AG10803 (cell line): ENCODE data around the gene EGFR.

Source experiments
- DNase-seq: peaks from one replicate; pipeline ENCODE4 v3.0.0; 2010; ENCODE audit warnings: low read depth
- H3K4me3 ChIP-seq: 2 replicates; pipeline ENCODE4 v1.5.1; 2011; ENCODE audit warnings: mild to moderate bottlenecking, low read length, control low read depth
- TF ChIP-seq, protein P1 (sequence below): conservative IDR thresholded peaks from 2 replicates; pipeline ENCODE4 v1.5.1; 2011; ENCODE audit warnings: mild to moderate bottlenecking, low read length, control low read depth, inconsistent platforms

EGFR gene

DNA sequence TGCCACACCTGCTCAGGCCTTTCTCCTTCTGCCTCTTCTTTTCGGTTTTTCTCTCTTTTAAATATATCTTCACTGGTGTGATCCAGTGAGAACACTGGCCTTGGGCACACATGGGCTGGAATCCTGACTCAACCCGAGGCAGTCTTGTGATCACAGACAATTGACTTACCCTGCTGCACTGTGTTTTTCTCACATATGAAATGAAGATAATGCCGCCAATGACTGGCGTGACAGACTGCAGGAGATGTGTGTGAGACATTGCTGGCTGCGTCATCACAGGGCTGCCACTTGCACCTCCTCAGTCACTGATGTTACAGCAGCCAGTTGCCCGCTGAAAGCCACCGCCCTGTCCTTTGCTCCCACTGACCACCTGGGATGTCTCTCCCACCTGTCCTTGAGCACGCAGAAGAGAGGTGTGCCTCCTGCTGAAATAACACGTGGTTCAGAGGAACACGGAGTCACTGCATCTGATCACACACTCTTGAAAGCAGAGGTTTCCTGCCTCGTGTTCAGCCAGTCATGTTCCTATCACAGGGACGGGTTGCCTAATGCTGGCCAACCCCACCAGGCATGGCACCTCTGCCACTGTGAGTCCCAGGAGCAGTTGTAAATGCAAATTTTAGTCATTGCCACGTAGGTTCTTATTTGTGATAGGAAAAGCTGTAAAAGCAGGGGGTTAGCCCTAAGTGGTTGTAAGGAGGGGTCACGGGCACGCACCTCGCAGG is 221.8 kb downstream of the EGFR start:
- TF ChIP-seq, protein P1, sequence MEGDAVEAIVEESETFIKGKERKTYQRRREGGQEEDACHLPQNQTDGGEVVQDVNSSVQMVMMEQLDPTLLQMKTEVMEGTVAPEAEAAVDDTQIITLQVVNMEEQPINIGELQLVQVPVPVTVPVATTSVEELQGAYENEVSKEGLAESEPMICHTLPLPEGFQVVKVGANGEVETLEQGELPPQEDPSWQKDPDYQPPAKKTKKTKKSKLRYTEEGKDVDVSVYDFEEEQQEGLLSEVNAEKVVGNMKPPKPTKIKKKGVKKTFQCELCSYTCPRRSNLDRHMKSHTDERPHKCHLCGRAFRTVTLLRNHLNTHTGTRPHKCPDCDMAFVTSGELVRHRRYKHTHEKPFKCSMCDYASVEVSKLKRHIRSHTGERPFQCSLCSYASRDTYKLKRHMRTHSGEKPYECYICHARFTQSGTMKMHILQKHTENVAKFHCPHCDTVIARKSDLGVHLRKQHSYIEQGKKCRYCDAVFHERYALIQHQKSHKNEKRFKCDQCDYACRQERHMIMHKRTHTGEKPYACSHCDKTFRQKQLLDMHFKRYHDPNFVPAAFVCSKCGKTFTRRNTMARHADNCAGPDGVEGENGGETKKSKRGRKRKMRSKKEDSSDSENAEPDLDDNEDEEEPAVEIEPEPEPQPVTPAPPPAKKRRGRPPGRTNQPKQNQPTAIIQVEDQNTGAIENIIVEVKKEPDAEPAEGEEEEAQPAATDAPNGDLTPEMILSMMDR = no peak
- no peak overlapping the region for H3K4me3 ChIP-seq
- DNase-seq = no peak

DNA sequence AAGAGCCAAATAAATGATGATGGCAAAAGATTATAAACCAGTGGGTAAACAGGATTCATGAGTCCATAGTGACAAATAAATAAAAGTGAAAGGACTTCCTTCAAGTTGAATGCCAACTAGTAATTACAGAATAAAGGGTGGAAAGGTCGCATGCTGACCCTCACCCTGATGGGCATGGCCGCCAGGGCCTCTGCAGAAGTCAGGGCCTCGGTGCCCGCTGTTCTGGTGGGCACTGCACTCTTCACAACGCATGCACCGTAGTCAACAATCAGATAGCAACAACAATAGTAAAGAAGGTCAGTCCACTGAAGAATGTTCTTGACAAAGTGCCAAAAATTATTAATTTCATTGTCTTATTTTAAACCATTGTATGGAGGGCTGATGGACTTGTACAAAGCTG is 223.1 kb downstream of the EGFR start:
- TF ChIP-seq, protein P1 = no peak
- no peak overlapping the region for H3K4me3 ChIP-seq
- DNase-seq = no peak

DNA sequence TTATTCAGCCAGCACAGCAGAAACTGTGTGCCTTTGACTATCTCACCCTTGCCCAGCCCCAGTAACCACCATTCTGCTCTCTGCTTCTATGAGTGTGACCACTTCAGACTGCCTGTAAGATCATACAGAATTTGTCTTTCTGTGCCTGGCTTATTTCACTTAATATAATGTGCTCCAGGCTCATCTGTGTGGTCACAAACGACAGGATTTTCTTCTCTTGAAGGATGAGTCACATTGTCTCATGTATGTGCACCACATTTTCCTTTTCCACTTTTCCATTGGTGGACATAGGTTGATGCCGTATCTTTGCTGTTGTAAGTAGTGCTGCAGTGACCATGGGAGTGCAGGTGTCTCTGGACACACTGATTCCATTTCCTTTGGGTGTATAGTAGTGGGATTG is 223.8 kb downstream of the EGFR start:
- TF ChIP-seq, protein P1 = no peak
- no peak for DNase-seq
- H3K4me3 ChIP-seq = no peak overlapping the region

DNA sequence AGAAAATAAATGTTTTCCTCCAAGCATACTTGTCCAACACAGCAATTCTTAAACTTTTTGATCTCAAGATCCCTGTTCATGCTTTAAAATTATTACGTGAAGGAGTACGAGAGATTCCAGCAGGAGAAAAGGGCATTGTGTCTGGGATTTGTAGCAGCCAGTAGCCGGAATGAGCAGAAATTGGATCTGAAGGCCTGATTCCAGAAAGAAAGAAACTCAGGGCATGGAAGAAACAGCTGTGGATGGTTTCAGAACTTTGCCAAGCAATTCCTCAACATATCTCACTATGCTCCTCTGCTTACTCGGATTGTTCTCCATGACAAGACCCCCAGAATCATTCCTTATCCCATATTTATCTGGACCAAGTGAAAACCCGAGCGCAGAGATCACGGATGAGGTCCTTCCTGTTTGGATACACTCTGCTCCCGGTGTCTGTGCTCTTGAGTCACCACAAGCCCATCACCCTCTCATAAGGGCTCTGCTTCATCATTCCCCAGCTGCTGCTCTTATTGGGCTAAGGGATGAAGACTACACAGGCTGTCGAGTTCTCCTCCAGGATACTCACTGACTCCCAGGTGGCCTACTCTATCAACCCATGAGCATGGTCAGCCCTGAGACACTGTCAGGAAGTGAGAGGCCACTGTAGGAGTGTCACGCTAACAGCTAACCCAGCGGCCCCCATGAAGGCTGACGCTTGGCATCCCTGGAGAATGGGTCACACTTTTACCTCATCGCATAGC is 225.4 kb downstream of the EGFR start:
- TF ChIP-seq, protein P1 = no peak
- no peak overlapping the region for H3K4me3 ChIP-seq
- DNase-seq = peak; percentile 18

DNA sequence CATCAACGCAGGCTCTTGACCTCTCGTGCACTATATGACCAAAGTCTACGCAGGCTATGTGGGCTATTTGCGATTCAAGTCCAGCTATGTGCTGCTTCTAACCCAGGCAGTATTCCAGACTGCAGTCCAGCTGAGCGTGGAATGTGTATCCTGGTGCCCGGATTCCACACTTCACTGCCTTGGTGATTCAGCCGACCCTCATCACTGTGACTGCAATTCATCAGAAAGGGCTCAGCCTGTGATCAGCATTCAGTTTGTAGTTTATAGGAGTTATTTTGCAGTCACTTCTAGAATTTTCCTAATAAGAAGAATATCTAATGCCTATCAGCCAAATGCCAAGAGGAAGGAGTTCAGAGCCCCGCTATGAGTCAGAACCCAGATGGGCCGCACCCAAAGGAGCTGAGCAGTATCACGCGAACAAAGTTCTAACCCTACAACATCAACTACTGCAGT is 226.5 kb downstream of the EGFR start:
- DNase-seq = peak; percentile 93
- H3K4me3 ChIP-seq = no peak overlapping the region
- TF ChIP-seq, protein P1 = no peak

DNA sequence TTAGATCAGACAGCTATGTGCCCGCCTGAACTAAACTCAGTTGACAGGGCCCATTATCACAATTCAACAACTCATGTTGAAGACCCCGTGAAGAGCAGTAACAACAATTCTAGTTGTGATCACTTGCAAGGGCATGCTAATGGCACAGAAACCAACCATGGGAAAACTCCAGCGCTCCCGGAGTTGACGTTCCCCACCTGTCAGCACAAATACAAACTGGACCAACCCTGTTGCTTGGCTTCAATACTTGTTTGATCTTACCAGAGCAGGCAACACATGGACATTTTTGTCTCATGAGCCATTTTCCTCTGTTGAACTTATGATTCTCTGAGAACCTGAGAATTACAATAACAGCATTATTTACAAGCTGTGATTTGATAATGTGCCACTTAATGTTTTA is 227.4 kb downstream of the EGFR start:
- TF ChIP-seq, protein P1 = no peak
- H3K4me3 ChIP-seq = no peak overlapping the region
- peak; percentile 28 for DNase-seq

DNA sequence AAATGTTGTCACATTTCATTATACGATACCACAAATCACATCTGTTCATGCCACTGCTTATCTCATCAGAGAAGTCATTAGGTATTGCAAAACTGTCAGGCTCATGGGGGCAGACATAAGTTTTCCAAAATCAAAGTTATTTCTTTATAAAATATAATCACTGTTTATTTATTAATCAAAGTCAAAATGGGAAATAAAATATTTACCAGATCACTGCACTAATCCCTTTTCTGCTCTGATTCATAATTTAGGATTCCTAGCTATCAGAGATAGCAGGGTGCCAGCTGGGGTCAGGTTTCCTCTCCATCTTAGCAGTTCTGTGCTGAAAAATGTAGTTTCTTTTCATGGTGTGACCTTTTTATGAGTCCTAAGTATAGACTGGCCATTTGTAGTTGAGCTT is 228.6 kb downstream of the EGFR start:
- TF ChIP-seq, protein P1 = no peak
- H3K4me3 ChIP-seq = no peak overlapping the region
- DNase-seq = peak; percentile 21
